Adipose tissue (tissue), 3 donors: ENCODE data around the gene NKAIN4. TPM values are rescaled to one million over a fixed set of nuclear protein-coding genes. Genes with fewer than 3 reads are reported as not detected.

ENCODE experiments used
- H3K27ac ChIP-seq: one replicate; pipeline ENCODE4 v1.5.1; 2013; ENCODE audit warnings: low read depth, low read length
- WGBS, 3 donors: extraction: QIAGEN DNeasy Blood & Tissue Kit; methylation state at CpG; one replicate each; pipeline ENCODE4 v1.1.7; 2013; 5-methylcytosine and 5-hydroxymethylcytosine counted together
- polyA plus RNA-seq, 3 donors: library from polyadenylated mRNA; stranded (reverse); fragments of 200-250 nt; gene quantifications; one replicate each; pipeline ENCODE4 v1.2.3, GENCODE V29; 2013
- donor health status: healthy with polysubstance abuse.
- donor health status: Bipolar disorder and iron deficiency.
- donor health status: healthy.

Gene NKAIN4
- polyA plus RNA-seq, 3 donors = 0.12 TPM; not detected in 2

DNA sequence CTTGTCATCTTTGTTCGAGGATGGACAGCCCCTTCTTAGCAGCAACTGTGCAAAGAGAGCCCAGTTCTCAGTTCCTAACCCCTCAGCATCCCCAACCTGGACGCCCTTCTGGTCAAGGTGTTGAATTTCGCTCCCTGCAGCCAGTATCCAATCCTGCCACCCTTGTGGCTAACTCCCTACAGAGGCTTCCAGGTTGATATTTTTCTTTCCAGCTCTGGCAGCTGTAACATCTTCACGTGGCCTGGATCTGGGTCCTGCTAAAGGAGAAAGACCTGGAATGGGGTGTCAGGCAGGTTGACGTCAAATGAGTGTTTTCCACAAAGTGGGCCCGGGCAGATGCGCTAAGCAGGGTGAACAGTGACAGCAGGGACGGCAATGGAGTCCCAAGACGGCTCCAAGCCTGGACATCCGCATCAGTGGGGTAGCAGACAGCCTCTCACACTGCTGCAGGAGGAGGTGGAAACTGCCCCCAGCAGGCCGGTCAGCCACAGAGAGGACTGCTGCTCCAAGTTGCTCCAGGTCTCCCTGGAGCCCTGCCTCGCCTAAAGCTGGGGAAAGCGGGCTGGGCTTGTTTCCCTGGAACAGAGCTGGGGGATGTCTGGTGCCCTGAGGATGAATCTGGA, 37.3 kb downstream of the NKAIN4 start:
- 78 to 83% (median 79%) methylated on average over 13 of the region's 13 CpGs for WGBS, 3 donors
- no peak overlapping the region for H3K27ac ChIP-seq

DNA sequence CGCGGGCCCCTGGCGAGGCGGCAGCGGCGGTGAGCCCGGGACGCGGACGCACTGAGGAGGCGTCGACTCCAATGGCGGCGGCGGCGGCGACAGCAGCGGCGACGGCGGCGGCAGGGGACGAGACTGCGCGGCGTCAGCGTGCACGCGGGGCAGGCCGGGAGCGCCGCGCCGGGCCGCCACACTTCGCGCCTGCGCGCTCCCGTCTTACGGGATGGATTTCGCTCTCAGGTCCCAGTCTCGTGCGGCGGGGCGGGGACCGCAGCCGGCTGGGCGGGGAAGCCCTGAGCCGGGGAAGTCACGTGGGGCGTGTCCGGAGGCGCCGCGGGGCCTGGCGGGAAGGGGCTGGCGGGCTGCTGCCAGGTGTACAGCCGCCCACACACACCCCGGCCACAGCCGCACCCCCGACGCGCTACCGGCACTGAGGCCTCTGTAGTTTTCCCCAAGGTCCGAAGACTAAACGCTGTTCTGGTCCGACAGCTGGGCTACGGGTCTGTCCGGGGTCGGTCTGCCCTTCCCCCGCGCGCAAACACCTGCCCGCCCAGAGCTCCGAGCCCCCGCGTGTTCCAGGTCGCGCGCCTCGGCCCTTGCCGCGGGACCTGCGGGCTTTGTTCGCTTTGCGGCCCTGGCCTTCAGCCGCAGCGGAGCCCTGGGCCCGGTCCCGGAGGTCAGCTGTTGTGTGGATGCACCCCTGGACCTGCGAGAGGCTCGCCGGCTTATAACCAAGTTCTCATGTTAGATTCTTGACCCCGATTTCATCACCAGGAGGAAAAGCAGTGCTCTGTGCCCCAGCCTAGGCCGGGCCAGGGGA, 38.0 kb downstream of the NKAIN4 start, which contains the start of gene YTHDF1:
TSS of gene YTHDF1 (minus strand) at position 91 of the 808 bp plus-strand sequence. CDS start 239 bp downstream, outside the sequence.
- WGBS, 3 donors = 1% methylated on average over 82 to 96 of the region's 96 CpGs

DNA sequence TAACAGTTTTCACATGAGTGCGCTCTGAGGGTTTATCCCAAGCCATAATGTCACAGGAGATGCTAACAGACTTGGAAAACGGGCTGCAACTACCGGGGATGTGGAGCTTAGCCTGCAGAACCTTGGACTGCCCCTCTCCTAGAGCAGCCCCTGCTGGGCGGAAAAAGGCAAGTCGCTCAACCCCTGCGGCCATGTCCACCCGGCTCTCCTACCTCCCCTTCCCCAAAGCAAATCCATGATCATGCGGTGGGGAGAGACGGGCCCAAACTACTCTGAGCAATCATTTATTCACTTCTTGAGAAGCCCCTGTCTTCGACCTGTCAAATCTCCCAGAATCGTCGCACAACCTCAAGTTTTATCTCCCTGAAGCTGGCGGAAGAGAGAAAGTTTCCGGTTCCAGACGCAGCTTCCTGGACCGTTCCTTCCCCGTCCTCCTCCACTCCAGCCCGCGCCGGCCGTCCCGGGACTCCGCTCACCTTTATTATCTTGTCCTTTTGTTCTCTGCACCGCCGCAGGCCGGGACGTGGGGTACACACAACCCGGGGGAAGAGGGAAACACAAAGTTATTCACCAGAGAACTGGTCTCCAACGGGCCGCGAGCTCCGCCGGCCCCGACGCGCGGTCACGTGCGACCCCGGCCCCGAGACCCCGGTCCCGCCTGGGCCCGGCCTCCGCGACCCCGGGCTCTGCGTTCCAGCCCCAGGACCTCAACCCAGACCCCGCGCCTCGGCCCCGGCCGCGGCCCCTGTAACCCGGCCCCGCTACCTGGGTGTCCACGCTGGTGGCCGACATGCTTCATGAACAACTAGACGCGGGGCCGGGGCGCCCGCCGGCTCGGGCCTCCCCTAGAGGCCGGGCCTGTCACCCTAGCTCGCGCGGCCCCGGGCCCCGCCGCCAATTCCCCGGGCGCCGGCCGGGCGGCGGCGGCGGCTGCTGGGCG, 38.9 kb downstream of the NKAIN4 start:
- 1 to 2% (median 2%) methylated on average over 62 to 81 of the region's 81 CpGs for WGBS, 3 donors
- H3K27ac ChIP-seq = no peak overlapping the region

More for the DNA sequence above, 38.0 kb downstream of the NKAIN4 start, which contains the start of gene YTHDF1:
- H3K27ac ChIP-seq = no peak within 1 kb of the TSS

DNA sequence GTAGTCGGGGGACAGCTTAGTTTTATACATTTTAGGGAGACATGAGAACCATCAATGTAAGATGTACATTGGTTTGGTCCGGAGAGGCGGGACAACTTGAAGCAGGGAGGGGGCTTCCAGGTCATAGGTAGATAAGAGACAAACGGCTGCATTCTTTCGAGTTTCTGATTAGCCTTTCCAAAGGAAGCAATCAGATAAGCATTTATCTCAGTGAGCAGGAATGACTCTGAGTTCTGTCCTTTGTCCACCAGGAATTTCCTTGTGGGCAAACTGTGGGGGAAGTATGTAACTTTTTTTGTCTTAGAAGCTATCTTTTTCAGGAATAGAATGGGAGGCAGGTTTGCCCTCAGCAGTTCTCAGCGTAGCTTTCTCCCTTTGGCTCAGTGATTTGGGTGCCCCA, 39.7 kb downstream of the NKAIN4 start:
- 58 to 80% (median 77%) methylated on average over 6 of the region's 6 CpGs for WGBS, 3 donors
- H3K27ac ChIP-seq = no peak overlapping the region

DNA sequence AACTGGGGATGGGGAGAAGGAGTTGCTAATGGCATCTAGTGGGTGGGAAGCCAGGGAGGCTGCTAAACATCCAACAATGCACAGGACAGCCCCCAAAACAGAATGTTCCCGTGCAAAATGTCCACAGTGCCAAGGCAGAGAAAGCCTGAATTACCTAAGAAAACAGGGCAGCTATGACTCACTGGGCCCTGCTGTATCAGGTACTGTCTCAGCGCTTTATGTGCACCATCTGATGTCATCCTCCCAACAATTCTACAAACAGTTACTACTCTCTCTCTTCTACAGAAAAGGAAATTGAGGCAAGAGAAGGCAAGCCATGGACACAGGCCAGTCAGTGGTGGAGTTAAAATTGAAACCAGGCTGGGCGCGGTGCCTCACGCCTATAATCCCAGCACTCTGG, 41.5 kb downstream of the NKAIN4 start:
- no peak overlapping the region for H3K27ac ChIP-seq
- 83 to 93% (median 85%) methylated on average over 5 of the region's 5 CpGs for WGBS, 3 donors

DNA sequence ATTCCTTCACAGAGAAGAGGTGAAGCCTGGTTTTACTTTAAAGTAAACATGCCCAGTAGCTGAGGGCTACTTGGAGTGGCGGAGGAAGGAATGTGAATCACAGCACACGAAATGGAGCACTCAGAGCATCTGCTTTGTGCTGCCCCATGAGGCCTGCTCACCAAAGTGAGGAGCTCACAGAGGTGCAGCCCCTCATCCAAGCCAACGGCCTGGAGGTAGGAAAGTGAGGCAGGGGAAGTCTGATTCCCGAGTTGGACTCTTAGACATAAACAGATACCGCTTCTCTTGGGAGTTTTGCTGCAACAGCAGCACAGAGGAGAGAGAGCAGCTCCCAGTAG, 41.9 kb downstream of the NKAIN4 start:
- 68 to 76% (median 69%) methylated on average over 5 of the region's 5 CpGs for WGBS, 3 donors
- no peak overlapping the region for H3K27ac ChIP-seq

DNA sequence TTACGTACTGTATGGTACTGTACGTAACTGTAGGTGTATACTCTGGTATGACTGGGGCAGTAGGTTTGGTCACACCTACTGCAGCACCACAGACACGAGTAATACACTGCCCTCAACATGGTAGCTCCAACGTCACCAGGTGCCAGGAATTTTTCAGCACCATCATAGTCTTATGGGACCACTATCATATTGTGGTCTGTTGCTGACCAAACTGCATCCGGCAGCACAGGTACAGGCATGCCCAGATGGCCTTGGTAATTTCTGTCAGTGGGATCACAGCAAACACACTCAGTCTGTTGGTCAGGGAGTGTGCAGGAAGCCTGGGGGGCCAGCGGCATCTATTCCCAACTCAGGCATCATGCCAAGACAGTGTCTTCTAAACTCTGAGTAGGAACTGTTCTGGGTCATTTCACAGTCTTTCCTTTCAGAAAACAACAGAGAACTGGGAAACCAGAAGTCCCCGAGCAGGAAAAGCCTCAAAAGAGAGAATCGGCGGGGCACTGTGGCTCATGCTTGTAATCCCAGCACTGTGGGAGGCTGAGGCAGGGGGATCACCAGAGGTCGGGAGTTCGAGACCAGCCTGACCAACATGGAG, 44.2 kb downstream of the NKAIN4 start:
- H3K27ac ChIP-seq = no peak overlapping the region
- WGBS, 3 donors = 78 to 82% (median 82%) methylated on average over 11 of the region's 11 CpGs

DNA sequence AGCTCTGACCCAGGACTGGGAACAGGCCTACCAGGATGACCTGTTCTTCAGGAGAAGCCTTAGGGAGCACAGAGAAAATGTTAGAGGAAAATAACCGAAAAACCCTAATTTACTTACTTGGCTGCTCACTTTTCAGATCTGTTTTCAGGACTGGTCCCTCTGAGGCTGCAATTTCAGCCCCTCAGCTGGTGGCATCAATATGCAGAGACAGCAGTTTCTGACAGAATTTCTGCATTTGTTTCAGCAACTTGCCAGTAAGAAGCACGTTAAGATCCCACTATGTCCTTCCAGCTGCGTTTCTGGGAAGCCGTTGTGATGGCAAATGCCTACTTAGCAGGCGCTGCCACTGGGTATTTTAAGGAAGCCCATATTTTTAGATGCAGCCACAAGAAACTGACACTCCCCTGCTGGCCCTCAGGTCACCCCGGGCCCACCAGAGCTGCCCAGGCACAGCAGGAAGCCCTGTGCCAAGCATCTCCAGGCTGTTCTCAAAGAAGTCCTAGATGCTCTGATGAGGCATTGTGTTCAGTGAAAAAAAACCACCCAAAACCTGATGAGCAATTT, 45.8 kb downstream of the NKAIN4 start:
- H3K27ac ChIP-seq = no peak overlapping the region
- 76 to 84% (median 79%) methylated on average over 6 of the region's 6 CpGs for WGBS, 3 donors

DNA sequence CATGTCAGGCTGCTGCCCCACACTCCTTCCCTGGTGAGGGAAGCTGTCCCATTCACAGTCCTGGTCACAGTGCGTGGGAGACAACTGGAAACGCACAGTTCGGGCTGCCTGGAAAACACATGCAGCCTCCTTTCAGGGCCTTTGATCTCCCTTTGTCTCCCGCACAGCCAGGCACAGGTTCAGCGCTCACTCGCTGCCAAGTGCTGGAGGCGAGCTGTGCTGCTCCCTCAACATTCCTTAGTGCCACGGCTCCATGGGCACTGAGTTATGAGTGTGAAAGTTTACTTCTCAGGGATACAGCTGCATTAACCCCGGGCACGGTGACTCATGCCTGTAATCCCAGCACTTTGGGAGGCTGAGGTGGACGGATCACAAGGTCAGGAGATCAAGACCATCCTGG, 47.4 kb downstream of the NKAIN4 start:
- no peak overlapping the region for H3K27ac ChIP-seq
- 80 to 86% (median 81%) methylated on average over 11 of the region's 11 CpGs for WGBS, 3 donors

DNA sequence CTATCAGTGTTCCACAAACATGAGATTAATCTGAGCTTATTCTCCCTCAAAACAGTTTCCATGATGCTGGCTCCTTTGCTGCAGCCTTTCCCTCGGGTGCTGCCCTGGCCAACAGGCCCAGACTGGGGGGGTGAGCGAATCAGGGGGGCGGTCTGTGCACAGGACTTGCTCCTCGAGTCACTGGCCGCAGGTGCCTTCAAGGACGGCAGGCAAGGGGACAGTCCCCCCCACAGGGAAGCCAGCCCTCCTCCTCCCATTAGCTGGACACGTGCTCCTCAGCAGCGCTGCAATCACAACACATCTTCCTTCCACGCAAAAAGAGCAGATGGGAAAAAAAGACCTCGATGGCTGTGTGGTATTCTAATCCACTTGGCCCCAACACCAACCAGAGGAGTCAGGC, 48.4 kb downstream of the NKAIN4 start:
- WGBS, 3 donors = 72 to 81% (median 81%) methylated on average over 10 of the region's 10 CpGs
- no peak overlapping the region for H3K27ac ChIP-seq

DNA sequence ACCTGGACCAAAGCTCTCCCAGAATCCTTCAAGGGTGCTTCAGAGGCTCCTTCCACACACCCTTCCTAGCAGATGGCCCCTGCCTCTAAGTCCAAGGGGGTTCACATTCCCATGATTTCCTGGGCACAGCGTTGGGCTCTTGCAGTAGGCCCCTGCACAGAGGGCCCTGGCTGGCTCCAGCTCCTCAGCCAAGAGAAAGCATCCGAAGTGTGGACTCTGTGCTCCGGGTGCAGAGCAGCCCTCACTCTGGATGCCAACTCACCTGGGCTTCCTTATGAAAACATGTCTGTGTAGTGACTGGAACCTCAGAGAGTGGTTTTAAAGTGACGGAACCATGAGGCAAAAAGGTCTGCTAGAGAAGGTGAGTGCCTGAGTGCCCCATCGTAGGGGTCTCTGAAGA, 49.9 kb downstream of the NKAIN4 start:
- H3K27ac ChIP-seq = no peak overlapping the region
- 86 to 92% (median 90%) methylated on average over 5 of the region's 5 CpGs for WGBS, 3 donors

DNA sequence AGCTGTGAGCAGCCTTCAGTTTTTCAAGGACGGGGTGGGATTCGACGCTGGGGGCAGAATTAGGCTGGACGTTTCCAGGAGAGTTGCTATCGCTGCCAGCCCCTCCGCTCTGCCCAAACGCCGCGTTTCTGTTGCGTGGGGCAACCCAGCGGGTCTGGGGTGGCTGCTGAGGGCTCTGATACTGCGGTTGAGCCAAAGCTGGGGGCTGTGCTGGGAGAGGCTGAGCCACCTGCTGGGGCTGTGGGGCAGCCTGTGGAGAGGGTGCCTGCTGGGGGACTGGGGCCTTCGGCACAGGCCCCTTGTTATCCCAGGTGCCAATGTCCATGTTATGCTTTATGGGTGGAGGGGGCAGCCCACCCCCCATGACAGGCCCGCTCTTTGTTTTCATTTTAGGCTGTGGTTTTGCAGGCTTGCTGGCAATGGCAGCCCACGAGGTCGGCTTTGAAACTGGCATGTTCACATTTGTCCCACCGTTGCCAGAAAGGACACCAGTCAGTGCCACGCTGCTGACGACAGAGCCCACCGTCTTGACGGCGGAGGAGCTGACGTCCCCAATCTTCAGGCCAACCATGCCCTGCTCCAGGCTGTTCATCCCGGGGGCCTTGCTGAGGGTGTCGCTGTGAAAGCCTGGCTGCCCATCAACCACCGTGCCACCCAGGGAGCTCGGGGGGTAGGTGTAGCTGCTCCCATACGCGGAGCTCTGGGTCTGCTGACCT, 51.3 kb downstream of the NKAIN4 start:
- 92 to 94% (median 94%) methylated on average over 29 of the region's 29 CpGs for WGBS, 3 donors
- H3K27ac ChIP-seq = no peak overlapping the region

DNA sequence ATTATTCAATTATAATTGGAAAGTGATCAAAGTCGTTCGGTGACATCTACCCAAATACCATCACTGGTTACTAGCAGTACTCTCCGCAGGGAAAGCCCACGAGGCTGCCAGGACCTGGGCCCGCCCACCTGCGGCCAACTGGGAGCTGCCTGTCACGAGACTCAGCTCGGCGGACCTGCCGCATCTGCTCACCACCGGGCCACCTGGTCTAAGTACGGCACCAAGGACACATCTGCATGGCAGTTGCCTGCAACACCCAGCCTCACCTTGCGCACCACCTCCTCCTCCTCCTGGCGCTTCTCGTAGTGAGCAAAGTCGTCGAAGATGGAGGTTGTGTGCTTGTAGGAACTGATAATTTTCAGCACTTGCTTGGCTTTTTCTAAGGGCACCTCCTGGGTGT, 52.2 kb downstream of the NKAIN4 start:
- WGBS, 3 donors = 83 to 91% (median 85%) methylated on average over 17 of the region's 17 CpGs
- no peak overlapping the region for H3K27ac ChIP-seq

DNA sequence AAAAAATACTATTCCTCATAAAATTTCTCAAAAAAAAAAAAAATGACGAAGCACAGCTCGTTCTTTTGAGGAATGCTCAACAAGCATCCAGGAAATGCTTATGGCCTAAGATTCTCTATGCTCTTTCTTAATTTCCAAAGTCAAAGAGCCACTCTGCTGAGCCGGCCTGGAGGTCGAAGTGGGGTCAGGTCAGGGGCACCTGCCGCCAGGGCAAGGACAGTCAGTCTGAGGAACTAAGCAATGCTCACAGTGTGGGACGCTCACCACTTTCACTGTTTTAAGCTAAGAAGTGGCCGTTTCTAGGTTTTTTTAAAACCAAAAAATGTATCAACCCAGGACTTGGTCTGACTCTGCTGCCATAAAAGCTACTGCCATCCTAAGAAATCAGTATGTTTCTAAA, 55.7 kb downstream of the NKAIN4 start:
- no peak overlapping the region for H3K27ac ChIP-seq
- 69 to 75% (median 73%) methylated on average over 7 of the region's 7 CpGs for WGBS, 3 donors

DNA sequence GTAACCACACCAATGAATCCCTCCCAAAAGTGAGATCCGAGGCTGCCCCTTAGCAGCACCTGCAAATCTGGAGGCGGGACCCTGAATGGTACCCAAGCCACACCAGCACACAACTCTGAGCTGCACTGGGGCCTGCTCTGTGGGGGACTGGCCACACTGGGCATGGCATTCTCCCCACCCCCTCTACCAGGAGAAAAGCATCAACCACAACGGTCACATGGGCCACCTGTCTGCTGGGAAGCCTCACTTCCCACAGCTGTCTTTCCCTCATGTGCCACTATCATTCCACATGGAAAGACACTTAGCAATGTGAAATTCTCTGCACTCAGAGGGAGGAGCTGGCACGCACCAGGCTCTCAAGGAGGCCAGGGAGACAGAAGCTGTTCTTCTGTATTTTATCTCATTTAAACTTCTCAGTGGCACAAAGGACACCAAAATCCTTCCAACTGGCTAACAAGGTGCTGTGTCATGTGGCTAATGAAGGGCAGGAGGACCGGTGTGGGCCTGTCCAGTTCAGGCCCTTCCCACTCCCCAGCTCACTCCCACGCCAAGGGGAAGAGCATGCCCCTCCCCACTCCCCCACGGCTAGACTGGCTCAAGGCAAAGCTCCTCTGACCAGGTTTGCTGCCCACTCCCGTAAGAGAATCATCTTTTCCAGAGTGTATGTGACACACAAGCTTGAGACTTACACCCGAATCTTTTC, 57.3 kb downstream of the NKAIN4 start:
- WGBS, 3 donors = 67 to 77% (median 74%) methylated on average over 8 to 9 of the region's 9 CpGs
- no peak overlapping the region for H3K27ac ChIP-seq

DNA sequence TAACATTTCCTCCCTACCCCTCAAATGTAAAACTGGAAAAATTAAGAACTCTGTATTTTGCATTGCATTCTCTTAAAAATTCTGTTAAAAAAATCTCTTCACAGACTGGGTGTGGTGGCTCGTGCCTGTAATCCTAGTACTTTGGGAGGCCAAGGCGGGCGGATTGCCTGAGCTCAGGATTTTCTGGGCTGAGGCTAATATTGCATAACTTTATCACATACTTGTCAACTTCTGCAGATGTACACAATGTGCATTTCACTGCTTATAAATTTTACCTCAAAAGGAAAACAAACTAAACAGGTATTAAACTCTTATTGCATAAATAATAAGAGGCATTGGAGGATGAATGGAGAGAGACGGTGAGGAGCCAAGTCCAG, 59.5 kb downstream of the NKAIN4 start:
- H3K27ac ChIP-seq = no peak overlapping the region
- WGBS, 3 donors = 91 to 95% (median 93%) methylated on average over 4 of the region's 4 CpGs
